Measurements from ENCODE around the gene PIAS2. TPM values are rescaled to one million over a fixed set of nuclear protein-coding genes. Genes with fewer than 3 reads are reported as not detected.

PIAS2 gene
- polyA plus RNA-seq, 1 donor (not counting 4 experiments of a cell fraction or from before 2014, with no cell fraction given): 11.4 TPM

DNA sequence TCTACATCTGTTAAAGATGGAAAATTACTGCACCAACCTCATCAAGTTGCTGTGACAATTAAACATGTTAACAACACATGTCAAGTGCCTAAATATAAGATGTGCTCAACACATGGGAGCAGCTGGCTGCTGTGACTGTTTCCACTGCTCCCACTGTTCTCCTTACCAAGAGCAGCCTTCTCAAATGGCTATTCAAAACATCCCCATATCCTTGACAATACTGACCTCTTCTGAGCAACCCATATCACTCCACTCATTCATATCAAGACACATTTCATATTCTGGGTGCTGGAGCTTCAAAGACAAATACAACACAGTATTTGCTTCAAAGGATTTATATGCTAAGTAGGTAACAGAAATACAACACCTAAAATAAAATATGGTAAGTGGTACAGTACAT, 60.3 kb downstream of the PIAS2 start:
- H3K4me2 ChIP-seq (ENCODE audit: control insufficient read depth, extremely low read depth, insufficient read depth, low read depth, low read length): no peak overlapping the region
- H3K4me3 ChIP-seq (ENCODE audit: control insufficient read depth in 2 of 3, extremely low read depth in 1 of 3, insufficient read depth in 2 of 3, low read depth in 1 of 3, low read length in 3 of 3): no peak overlapping the region
- no peak for DNase-seq (ENCODE audit: low read depth, low spot score)
- TF ChIP-seq CTCF (optimal IDR thresholded peaks at IDR 0.05 in 1 of 3, IDR thresholded peaks at IDR 0.05 in 1 of 3, conservative IDR thresholded peaks at IDR 0.05 in 1 of 3; ENCODE audit: extremely low read depth in 1 of 3, insufficient read depth in 2 of 3, low read length in 3 of 3) (no peak), EZH2 (IDR thresholded peaks at IDR 0.05; ENCODE audit: low read length) (no peak)
- H3K27me3 ChIP-seq (ENCODE audit: control insufficient read depth, extremely low read depth, insufficient read depth, low read length): no peaks in the 10 kb centered on the region
- no peaks in the 10 kb centered on the region for H3K4me1 ChIP-seq (ENCODE audit: control insufficient read depth, extremely low read depth, insufficient read depth, low read length)
- no peak overlapping the region for H2AFZ ChIP-seq (ENCODE audit: control insufficient read depth, low read length)
- no peak overlapping the region for H3K9ac ChIP-seq (ENCODE audit: control insufficient read depth, extremely low read depth, insufficient read depth, low read length)
- dilution Hi-C loops (cut with MboI; ENCODE audit: extremely low pct_ligation_motif_present, low sequenced_read_pairs): no loop called here
- H3K27ac ChIP-seq (ENCODE audit: control insufficient read depth, insufficient read depth, low read length): no peak overlapping the region
- H3K79me2 ChIP-seq (ENCODE audit: control insufficient read depth, insufficient read depth, low read length): no peaks in the 10 kb centered on the region
- FAIRE-seq: peak; percentile 23
- no peaks in the 10 kb centered on the region for H3K9me1 ChIP-seq (ENCODE audit: control insufficient read depth, extremely low read depth, insufficient read depth, low read length)
- H3K9me3 ChIP-seq (ENCODE audit: control insufficient read depth, low read depth, low read length): no peaks in the 10 kb centered on the region
- H4K20me1 ChIP-seq (ENCODE audit: control insufficient read depth, extremely low read depth, insufficient read depth, low read length): no peaks in the 10 kb centered on the region
- H3K36me3 ChIP-seq (ENCODE audit: control insufficient read depth in 2 of 2, extremely low read depth in 1 of 2, insufficient read depth in 2 of 2, low read length in 2 of 2): peaks cover 4 to 6% of the 10 kb centered on the region in 2 experiments

DNA sequence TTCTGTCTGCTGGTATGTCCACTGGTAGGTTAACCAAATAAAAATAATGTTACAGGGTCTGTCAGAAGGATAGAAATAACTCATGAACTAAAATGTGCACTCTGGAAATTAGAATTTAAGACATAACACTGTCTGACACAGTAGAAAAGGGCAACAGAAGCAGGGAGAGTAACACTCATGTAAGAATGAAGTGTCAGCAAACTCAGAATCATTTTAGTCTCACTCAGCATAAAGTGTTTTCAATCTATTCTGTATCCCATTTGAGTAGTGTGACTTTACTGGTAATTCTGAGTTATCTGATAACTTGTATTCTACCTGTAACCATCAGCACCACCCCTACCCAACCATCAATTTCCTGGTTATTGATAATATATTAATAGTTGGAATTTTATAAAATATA, 68.3 kb downstream of the PIAS2 start:
- no peak for FAIRE-seq
- no peaks in the 10 kb centered on the region for H3K9me1 ChIP-seq (ENCODE audit: control insufficient read depth, extremely low read depth, insufficient read depth, low read length)
- no peak overlapping the region for H3K9ac ChIP-seq (ENCODE audit: control insufficient read depth, extremely low read depth, insufficient read depth, low read length)
- peaks cover 2 to 4% of the 10 kb centered on the region in 2 experiments for H3K36me3 ChIP-seq (ENCODE audit: control insufficient read depth in 2 of 2, extremely low read depth in 1 of 2, insufficient read depth in 2 of 2, low read length in 2 of 2)
- H3K4me3 ChIP-seq (ENCODE audit: control insufficient read depth in 2 of 3, extremely low read depth in 1 of 3, insufficient read depth in 2 of 3, low read depth in 1 of 3, low read length in 3 of 3): no peak overlapping the region
- no peak overlapping the region for H3K4me2 ChIP-seq (ENCODE audit: control insufficient read depth, extremely low read depth, insufficient read depth, low read depth, low read length)
- dilution Hi-C loops (cut with MboI; ENCODE audit: extremely low pct_ligation_motif_present, low sequenced_read_pairs): no loop called here
- no peaks in the 10 kb centered on the region for H3K27me3 ChIP-seq (ENCODE audit: control insufficient read depth, extremely low read depth, insufficient read depth, low read length)
- no peaks in the 10 kb centered on the region for H4K20me1 ChIP-seq (ENCODE audit: control insufficient read depth, extremely low read depth, insufficient read depth, low read length)
- H3K79me2 ChIP-seq (ENCODE audit: control insufficient read depth, insufficient read depth, low read length): no peaks in the 10 kb centered on the region
- H3K27ac ChIP-seq (ENCODE audit: control insufficient read depth, insufficient read depth, low read length): no peak overlapping the region
- DNase-seq (ENCODE audit: low read depth, low spot score): no peak
- no peak overlapping the region for H2AFZ ChIP-seq (ENCODE audit: control insufficient read depth, low read length)
- H3K9me3 ChIP-seq (ENCODE audit: control insufficient read depth, low read depth, low read length): no peaks in the 10 kb centered on the region
- no peak for TF ChIP-seq EZH2 (IDR thresholded peaks at IDR 0.05; ENCODE audit: low read length)
- TF ChIP-seq CTCF (optimal IDR thresholded peaks at IDR 0.05 in 1 of 3, IDR thresholded peaks at IDR 0.05 in 1 of 3, conservative IDR thresholded peaks at IDR 0.05 in 1 of 3; ENCODE audit: extremely low read depth in 1 of 3, insufficient read depth in 2 of 3, low read length in 3 of 3): no peak
- H3K4me1 ChIP-seq (ENCODE audit: control insufficient read depth, extremely low read depth, insufficient read depth, low read length): no peaks in the 10 kb centered on the region

All from keratinocyte (primary cell).